Epithelial cell of proximal tubule (primary cell): ENCODE results near the gene SLC6A6. TPM values are rescaled to one million over a fixed set of nuclear protein-coding genes. Genes with fewer than 3 reads are reported as not detected.

Source experiments
- DNase-seq: peaks from one replicate; pipeline ENCODE4 v3.0.0-alpha.2; 2011; ENCODE audit warnings: low read depth
- H3K4me3 ChIP-seq: 2 replicates; pipeline ENCODE4 v1.5.1; 2011; ENCODE audit warnings: low read depth, mild to moderate bottlenecking, low read length
- total RNA-seq: library from RNA; depleted of rRNA; stranded (reverse); fragments of >200 nt; gene quantifications from 2 replicates; pipeline ENCODE4 v1.2.3, GENCODE V29; 2015
- TF ChIP-seq, protein P1 (sequence below): conservative IDR thresholded peaks from 2 replicates; pipeline ENCODE4 v1.5.1; 2012; ENCODE audit warnings: low read depth, mild to moderate bottlenecking, low read length

The SLC6A6 gene
- total RNA-seq, 1 donor from 2014 or later, result 27.9 TPM

DNA sequence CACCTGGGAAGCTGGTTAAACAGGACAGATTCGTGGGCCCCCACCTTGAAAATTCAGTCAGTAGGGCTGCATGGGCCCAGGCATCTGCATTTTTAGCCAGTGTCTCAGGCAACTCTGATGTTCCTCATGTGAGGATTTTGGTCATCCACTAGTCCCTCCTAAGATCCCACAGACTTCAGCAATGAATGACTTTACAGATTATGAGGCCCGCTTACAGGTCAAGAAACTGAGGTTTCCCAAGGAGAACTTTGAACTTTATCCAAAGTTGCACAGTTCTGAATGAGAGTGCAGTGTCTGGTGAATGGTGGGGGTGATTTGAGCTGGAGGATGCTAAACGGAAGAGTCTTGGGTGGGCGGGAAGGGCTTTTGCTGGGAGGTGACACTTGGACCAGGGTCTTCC is 27.2 kb downstream of the SLC6A6 start:
- TF ChIP-seq, protein P1, sequence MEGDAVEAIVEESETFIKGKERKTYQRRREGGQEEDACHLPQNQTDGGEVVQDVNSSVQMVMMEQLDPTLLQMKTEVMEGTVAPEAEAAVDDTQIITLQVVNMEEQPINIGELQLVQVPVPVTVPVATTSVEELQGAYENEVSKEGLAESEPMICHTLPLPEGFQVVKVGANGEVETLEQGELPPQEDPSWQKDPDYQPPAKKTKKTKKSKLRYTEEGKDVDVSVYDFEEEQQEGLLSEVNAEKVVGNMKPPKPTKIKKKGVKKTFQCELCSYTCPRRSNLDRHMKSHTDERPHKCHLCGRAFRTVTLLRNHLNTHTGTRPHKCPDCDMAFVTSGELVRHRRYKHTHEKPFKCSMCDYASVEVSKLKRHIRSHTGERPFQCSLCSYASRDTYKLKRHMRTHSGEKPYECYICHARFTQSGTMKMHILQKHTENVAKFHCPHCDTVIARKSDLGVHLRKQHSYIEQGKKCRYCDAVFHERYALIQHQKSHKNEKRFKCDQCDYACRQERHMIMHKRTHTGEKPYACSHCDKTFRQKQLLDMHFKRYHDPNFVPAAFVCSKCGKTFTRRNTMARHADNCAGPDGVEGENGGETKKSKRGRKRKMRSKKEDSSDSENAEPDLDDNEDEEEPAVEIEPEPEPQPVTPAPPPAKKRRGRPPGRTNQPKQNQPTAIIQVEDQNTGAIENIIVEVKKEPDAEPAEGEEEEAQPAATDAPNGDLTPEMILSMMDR, result no peak
- DNase-seq, result no peak
- no peak overlapping the region for H3K4me3 ChIP-seq

DNA sequence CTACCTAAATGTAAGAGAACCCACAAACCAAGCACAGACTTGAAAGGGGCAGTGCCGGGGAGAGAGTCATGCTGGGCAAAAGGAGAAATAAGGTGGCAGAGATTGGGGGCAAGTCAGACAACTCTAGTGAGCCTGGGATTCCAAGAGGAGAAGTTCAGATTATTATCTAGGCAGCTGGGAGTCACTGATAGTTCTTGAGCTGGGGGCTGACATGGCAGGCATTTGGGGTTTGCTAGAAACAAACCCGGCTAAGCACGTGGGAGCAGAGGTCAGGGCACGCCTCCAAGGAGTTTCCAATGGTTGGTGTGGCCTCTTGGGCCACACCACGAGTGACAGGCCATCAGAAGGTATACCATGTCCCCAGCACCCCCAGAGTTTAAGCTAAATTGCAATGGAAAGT is 27.6 kb downstream of the SLC6A6 start:
- no peak overlapping the region for H3K4me3 ChIP-seq
- TF ChIP-seq, protein P1, result no peak
- no peak for DNase-seq

DNA sequence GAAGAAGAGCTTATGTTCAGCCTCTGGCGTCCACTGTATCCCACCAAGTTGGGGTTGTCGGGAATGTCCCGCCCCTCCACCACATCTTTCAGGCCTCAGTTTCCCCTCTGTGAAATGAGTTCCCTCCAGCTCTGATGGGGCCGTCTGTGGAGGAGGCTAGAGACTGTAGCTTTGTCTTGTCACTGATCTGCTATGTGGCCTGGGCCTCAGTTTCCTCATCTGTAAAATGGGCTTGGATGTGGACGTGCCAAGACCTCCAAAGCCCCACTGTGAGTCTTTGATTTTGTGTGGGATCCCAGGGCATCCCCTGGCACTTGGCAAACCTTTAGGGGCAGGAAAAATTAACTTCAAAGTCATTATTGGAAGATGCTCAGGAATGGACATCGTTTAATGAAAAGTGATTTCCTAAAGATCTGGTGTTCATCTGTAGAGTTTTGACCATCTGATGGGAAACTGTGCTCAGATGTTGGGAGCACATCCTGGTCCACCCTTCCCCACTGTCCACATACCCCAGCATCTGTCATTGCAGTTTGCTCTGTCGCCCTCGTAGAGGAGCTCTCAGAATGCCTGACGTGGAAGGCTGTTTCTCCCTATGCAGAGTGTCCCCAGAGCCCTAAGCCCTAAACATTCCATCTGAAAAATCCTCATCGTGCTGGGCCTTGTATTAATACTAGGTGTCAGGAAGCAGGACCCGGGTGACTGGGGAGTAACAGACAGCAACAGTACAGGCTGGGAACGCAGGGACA is 28.5 kb downstream of the SLC6A6 start:
- no peak for DNase-seq
- no peak overlapping the region for H3K4me3 ChIP-seq
- TF ChIP-seq, protein P1, result no peak

DNA sequence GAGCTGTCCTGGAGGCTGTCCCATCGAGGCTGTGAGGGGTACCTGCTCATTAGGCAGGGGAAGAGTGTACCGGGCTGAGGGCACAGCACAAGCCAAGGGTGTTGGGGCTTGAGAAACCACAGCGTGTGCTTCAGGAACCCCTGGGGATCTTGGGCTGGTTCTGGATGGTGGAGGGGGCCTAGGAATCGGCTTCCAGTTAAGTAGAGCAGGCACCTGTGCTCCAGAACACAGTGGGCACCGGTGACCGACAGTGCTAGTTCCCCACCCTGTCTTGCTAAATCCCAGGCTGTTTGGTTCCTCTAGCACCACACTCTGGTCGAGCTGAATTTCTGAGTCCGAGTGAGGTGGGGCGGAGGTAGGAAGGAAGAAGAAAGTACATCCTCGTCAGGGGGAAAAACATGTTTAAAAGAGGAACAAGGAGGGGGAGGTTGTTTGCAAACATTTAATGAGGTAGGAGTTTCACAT is 29.1 kb downstream of the SLC6A6 start:
- TF ChIP-seq, protein P1, result no peak
- H3K4me3 ChIP-seq, result no peak overlapping the region
- no peak for DNase-seq

DNA sequence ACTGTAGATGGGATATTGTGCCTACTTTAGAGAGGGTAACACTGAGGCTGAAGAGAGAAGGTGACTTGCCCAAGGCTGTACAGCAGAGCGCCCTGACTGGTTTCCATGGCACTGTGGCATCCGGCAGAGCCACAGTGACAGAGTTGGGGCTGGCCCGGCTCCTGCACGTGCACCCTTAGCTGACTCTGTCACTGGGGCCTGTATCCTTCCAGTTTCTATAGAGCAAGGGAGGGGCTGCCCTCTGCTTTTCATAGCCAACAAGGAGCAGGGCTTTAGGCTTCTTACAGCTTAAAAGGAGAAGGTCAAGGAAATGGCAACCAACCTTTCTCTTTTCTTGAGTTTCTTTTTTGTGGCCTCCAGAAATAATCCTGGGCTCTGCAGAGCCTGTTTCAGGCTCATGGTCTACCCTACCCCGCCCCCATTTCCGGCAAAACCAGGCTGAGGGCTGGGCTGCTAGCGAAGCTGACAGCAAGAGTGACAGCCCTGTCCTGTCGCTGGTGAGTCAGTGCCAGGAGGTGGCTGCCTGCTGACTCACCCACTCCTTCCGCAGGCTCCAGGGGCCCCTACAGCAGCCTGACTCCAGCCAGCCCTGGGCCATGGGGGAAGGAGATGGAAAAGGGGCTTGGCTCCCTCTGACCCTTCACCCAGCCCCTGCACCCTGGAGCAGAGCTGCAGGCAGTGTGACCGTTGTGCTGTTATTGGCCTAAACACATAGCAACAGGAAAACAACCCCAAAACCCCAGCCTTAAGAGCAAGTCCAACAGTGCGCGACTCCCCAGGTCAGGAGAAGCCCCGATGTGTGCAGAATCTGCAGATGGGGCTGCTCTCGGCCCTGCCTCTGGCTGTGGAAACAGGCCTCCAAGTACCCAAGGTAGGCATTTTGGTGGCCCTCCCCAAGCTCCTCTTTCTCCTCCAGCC is 29.8 kb downstream of the SLC6A6 start:
- TF ChIP-seq, protein P1, result no peak
- DNase-seq, result no peak
- no peak overlapping the region for H3K4me3 ChIP-seq

DNA sequence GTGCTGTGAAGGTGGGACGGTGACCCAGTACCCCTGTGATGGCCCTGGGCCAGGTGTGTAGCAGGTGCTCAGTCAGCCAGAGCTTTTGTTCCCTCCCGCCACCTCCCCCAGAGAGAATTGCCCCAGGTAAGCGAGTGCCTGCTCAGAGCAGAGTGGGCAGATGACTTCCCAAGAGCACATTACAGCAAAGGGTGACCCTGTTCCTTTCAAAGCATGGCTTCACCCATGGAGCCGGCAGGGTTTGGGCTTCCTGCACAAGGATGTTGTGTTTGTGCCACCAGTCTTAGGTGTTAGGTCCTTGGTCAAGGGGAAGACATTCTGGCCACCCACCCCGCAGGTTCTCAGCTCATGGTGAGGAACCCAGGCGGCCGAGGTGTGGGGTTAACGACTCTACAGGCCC is 30.7 kb downstream of the SLC6A6 start:
- no peak overlapping the region for H3K4me3 ChIP-seq
- TF ChIP-seq, protein P1, result no peak
- DNase-seq, result no peak
